Measurements from ENCODE around the gene CDC42BPG.
A peak's percentile ranks its signal among the peaks of the same experiment; 100 is the strongest.

GRCh38 chr11:64787526-64788320 is 56.7 kb downstream of the CDC42BPG start:
- TF ChIP-seq CTCF (IDR thresholded peaks at IDR 0.05) (peak; percentile 31 to 54 (median 44)), POLR2AphosphoS5 (IDR thresholded peaks at IDR 0.05) (no peak)

Measured in breast epithelium (tissue), 3 donors.